Kidney (tissue), 14 donors: ENCODE data around the gene PRG2. TPM values are rescaled to one million over a fixed set of nuclear protein-coding genes. Genes with fewer than 3 reads are reported as not detected.
"Not testable (repeated sequence)": the region's sequence is repeated elsewhere in the genome, so short reads cannot be mapped to it uniquely, and the experiment has no call there.

Source experiments
- DNase-seq, 5 donors: peaks; one replicate each; pipeline ENCODE4 v3.0.0-alpha.2; 2013 to 2020
- FAIRE-seq: peaks from 2 replicates; lab custom pipeline; 2012; peaks lifted over from hg19 to GRCh38; lab: Jason Lieb, UNC
- H3K27ac ChIP-seq, 2 donors: one replicate each; pipeline ENCODE4 v1.7.0; 2013; ENCODE audit warnings: low read depth in 2 of 2, low read length in 2 of 2, inconsistent platforms in 1 of 2
- H3K27me3 ChIP-seq: one replicate; pipeline ENCODE4 v1.7.1; 2013; ENCODE audit warnings: low read length, inconsistent platforms; ENCODE audit not compliant: control insufficient read depth, insufficient read depth
- H3K36me3 ChIP-seq, 3 donors: one replicate each; pipeline versions ENCODE4 v1.7.0 to v1.7.1; 2013; ENCODE audit warnings: low read length in 3 of 3, control low read depth in 1 of 3, inconsistent platforms in 1 of 3; ENCODE audit not compliant: insufficient read depth in 3 of 3, control insufficient read depth in 2 of 3
- H3K4me1 ChIP-seq, 3 donors: one replicate each; pipeline versions ENCODE4 v1.7.0 to v1.7.1; 2013; ENCODE audit warnings: low read length in 3 of 3, inconsistent platforms in 1 of 3, low read depth in 1 of 3; ENCODE audit not compliant: control insufficient read depth in 2 of 3, insufficient read depth in 2 of 3
- H3K4me3 ChIP-seq, 3 donors: one replicate each; pipeline versions ENCODE4 v1.7.0 to v1.8.1; 2013; ENCODE audit warnings: low read length in 3 of 3, control low read depth in 1 of 3, inconsistent platforms in 1 of 3
- H3K9ac ChIP-seq, 3 donors: one replicate each; pipeline versions ENCODE4 v1.7.0 to v1.7.1; 2013; ENCODE audit warnings: low read length in 3 of 3, control low read depth in 1 of 3, inconsistent platforms in 1 of 3
- H3K9me3 ChIP-seq, 3 donors: one replicate each; pipeline versions ENCODE4 v1.7.0 to v1.7.1; 2013; ENCODE audit warnings: low read length in 3 of 3, control low read depth in 1 of 3, inconsistent platforms in 1 of 3; ENCODE audit not compliant: control insufficient read depth in 2 of 3, insufficient read depth in 1 of 3
- intact Hi-C: fragments of 100-400 bp; cut with DNase I; formaldehyde crosslinking; loops from one replicate; pipeline ENCODE4 v1.11.1; 2022
- polyA plus RNA-seq: library from polyadenylated mRNA; stranded (reverse); fragments of 350-450 nt; fragmentation: Illumina TruSeq; extraction: RNeasy Lipid Tissue Mini Kit (QIAGEN cat#74804); gene quantifications from one replicate; pipeline ENCODE4 v1.2.3, GENCODE V29; 2014; ENCODE audit warnings: low read depth, low replicate concordance; ENCODE audit not compliant: insufficient read depth
- total RNA-seq: library from RNA; stranded (reverse); fragmentation: NEBNext Ultra II Directional; extraction: Animal tissue kit (Norgen Biotek cat#: 25700); gene quantifications from one replicate; pipeline ENCODE4 v1.2.1, GENCODE V29; 2021
- TF ChIP-seq, protein P1 (sequence below): IDR thresholded peaks from 3 replicates; pipeline ENCODE4 v1.5.1; 2012; ENCODE audit warnings: mild to moderate bottlenecking, moderate library complexity, borderline replicate concordance; ENCODE audit not compliant: insufficient read depth; ENCODE audit errors: extremely low read depth
- donor health status: control.
- donor health status: control.
- donor health status: control.
- donor health status: control.
- donor health status: control.
- donor health status: DM: yes; HTN: yes; CAD: no.
- donor health status: Normal renal cell carcinoma (clear cell type).

The PRG2 gene
- total and polyA plus RNA-seq, 2 donors from 2014 or later = 0.22 TPM; not detected in 1

DNA sequence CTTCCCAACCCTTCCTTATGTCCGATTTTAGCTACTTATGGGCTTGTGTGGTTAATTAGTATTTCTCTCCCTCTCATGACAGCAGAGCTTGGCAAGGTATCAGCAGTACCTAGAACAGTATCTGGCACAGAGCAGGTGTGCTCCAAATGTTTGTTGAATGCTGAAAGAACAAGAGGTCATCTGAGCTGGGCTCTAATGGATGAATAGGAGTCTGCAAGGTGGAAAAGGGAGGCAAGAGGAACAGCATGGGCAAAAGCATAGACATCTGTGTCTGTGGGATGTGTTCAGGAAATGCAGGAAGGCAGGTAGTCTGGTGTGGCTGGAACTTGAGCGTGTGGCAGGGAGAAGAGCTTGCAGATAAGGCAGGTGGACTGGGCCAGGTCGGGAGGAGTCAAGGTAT is 28.5 kb downstream of the PRG2 start:
- intact Hi-C loops = no loop called here
- no peak for FAIRE-seq
- no peaks in the 10 kb centered on the region for H3K36me3 ChIP-seq

DNA sequence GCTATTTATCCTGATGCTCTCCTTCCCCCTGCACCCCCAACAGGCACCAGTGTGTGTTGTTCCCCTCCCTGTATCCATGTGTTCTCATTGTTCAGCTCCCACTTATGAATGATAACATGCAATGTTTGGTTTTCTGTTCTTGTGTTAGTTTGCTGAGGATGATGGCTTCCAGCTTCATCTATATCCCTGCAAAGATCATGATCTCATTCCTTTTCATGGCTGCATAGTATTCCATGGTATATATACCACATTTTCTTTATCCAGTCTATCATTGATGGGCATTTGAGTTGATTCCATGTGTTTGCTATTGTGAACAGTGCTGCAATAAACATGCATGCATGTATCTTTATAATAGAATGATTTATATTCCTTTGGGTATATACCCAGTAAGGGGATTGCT is 29.0 kb downstream of the PRG2 start:
- DNase-seq, FAIRE-seq, H3K9ac ChIP-seq, H3K4me3 ChIP-seq, H3K27me3 ChIP-seq, H3K36me3 ChIP-seq, intact Hi-C loops, H3K9me3 ChIP-seq, H3K4me1 ChIP-seq, H3K27ac ChIP-seq: not testable (repeated sequence)

More for the DNA sequence above, 28.5 kb downstream of the PRG2 start:
- TF ChIP-seq, protein P1, sequence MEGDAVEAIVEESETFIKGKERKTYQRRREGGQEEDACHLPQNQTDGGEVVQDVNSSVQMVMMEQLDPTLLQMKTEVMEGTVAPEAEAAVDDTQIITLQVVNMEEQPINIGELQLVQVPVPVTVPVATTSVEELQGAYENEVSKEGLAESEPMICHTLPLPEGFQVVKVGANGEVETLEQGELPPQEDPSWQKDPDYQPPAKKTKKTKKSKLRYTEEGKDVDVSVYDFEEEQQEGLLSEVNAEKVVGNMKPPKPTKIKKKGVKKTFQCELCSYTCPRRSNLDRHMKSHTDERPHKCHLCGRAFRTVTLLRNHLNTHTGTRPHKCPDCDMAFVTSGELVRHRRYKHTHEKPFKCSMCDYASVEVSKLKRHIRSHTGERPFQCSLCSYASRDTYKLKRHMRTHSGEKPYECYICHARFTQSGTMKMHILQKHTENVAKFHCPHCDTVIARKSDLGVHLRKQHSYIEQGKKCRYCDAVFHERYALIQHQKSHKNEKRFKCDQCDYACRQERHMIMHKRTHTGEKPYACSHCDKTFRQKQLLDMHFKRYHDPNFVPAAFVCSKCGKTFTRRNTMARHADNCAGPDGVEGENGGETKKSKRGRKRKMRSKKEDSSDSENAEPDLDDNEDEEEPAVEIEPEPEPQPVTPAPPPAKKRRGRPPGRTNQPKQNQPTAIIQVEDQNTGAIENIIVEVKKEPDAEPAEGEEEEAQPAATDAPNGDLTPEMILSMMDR = no peak
- no peaks in the 10 kb centered on the region for H3K9me3 ChIP-seq
- DNase-seq = no peak
- H3K9ac ChIP-seq = no peak overlapping the region
- no peaks in the 10 kb centered on the region for H3K27me3 ChIP-seq
- H3K27ac ChIP-seq = no peak overlapping the region
- no peak overlapping the region for H3K4me3 ChIP-seq
- H3K4me1 ChIP-seq = no peaks in the 10 kb centered on the region

DNA sequence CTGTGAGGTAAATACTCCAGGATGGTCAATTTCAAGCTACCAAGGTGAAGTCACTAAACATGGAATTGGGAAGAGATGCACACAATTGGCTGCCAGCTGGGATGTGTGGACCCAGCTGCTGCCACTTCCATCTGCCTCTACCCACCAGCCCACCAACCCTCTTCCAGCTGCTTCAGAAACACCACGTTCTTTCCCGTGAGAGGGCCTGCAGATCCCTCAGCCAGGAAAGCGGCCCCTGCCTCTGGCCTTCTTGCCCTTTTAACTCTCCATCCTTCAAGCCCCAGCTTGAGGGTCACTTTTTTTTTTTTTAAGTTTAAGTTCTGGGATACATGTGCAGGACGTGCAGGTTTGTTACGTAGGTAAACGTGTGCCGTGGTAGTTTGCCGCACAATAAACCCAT is 29.5 kb downstream of the PRG2 start:
- intact Hi-C loops = no loop called here
- no peak overlapping the region for H3K9ac ChIP-seq
- no peaks in the 10 kb centered on the region for H3K4me1 ChIP-seq
- no peaks in the 10 kb centered on the region for H3K27me3 ChIP-seq
- no peaks in the 10 kb centered on the region for H3K9me3 ChIP-seq
- H3K4me3 ChIP-seq = no peak overlapping the region
- H3K36me3 ChIP-seq = no peaks in the 10 kb centered on the region
- no peak overlapping the region for H3K27ac ChIP-seq
- DNase-seq = no peak
- FAIRE-seq = no peak
- TF ChIP-seq, protein P1 = no peak

DNA sequence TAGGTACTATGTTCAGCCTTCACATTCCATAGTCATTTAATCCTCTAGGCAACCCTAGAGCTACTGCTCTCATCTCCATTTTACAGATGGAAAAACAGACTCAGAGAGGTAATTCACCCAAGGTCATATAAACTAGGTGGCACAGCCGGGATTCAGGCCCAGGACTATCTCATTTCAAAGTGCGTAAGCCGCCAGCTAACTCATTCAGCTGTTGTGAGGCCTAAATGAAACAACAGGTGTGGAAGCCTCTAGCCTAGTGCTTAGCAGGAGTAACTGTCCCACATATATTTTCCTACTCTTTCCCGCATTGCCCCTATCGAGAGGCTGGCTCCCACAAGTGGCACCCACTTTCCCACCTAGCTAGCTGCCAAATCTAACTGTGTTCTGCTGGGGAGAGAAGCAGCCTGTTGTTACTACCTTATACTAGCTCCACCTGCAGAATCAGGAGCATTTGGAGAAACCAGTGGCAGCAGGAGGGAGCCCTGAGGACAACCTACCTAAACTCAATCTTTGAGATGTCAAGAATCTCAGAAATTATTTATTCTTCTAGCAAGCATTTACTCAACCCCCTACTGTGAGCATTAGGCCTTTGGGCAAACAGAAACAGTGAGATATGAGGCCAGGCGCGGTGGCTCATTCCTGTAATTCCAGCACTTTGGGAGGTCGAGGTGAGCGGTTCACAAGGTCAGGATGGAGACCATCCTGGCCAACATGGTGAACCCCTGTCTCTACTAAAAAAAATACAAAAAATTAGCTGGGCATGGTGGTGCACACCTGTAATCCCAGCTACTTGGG is 30.4 kb downstream of the PRG2 start:
- DNase-seq = no peak
- intact Hi-C loops = no loop called here
- Histone ChIP-seq H3K9ac (no peak overlapping the region), H3K4me1 (no peaks in the 10 kb centered on the region), H3K27me3 (no peaks in the 10 kb centered on the region), H3K36me3 (no peaks in the 10 kb centered on the region), H3K27ac (no peak overlapping the region), H3K9me3 (no peaks in the 10 kb centered on the region), H3K4me3 (no peak overlapping the region)
- TF ChIP-seq, protein P1 = no peak
- FAIRE-seq = no peak
